ENCODE results near the gene RHD.
"Not testable (repeated sequence)": the region's sequence is repeated elsewhere in the genome, so short reads cannot be mapped to it uniquely, and the experiment has no call there.

Gene RHD

GRCh38 chr1:25257196-25257595, 15.1 kb upstream of the RHD start:
- peak; percentile 52 for DNase-seq (ENCODE audit: low spot score)

GRCh38 chr1:25259813-25260212, 12.5 kb upstream of the RHD start:
- not testable (repeated sequence) for DNase-seq (ENCODE audit: low spot score)

- DNase-seq (ENCODE audit: low spot score), result not testable (repeated sequence)
Measured at GRCh38 chr1:25260336-25260735, 12.0 kb upstream of the RHD start.

GRCh38 chr1:25266554-25267287, 5.6 kb upstream of the RHD start:
- DNase-seq (ENCODE audit: low spot score), result not testable (repeated sequence)

GRCh38 chr1:25267288-25268142, 4.8 kb upstream of the RHD start:
- DNase-seq (ENCODE audit: low spot score), result peak; percentile 36

- DNase-seq (ENCODE audit: low spot score), result not testable (repeated sequence)
Measured at GRCh38 chr1:25268143-25268760, 4.1 kb upstream of the RHD start.

- not testable (repeated sequence) for DNase-seq (ENCODE audit: low spot score)
Measured at GRCh38 chr1:25275648-25276047, 3.3 kb downstream of the RHD start.

- DNase-seq (ENCODE audit: low spot score), result not testable (repeated sequence)
Measured at GRCh38 chr1:25277295-25277694, 5.0 kb downstream of the RHD start.

GRCh38 chr1:25278358-25278757, 6.0 kb downstream of the RHD start:
- not testable (repeated sequence) for DNase-seq (ENCODE audit: low spot score)

GRCh38 chr1:25278790-25279189, 6.5 kb downstream of the RHD start:
- not testable (repeated sequence) for DNase-seq (ENCODE audit: low spot score)

GRCh38 chr1:25279693-25280111, 7.4 kb downstream of the RHD start:
- not testable (repeated sequence) for DNase-seq (ENCODE audit: low spot score)

- DNase-seq (ENCODE audit: low spot score), result not testable (repeated sequence)
Measured at GRCh38 chr1:25285862-25286261, 13.6 kb downstream of the RHD start.

- DNase-seq (ENCODE audit: low spot score), result not testable (repeated sequence)
Measured at GRCh38 chr1:25287164-25287563, 14.9 kb downstream of the RHD start.

- not testable (repeated sequence) for DNase-seq (ENCODE audit: low spot score)
Measured at GRCh38 chr1:25288573-25289101, 16.3 kb downstream of the RHD start.

- not testable (repeated sequence) for DNase-seq (ENCODE audit: low spot score)
Measured at GRCh38 chr1:25290043-25290442, 17.7 kb downstream of the RHD start.

GRCh38 chr1:25293426-25293825, 21.1 kb downstream of the RHD start:
- not testable (repeated sequence) for DNase-seq (ENCODE audit: low spot score)

GRCh38 chr1:25294889-25295826, 22.8 kb downstream of the RHD start:
- DNase-seq (ENCODE audit: low spot score), result not testable (repeated sequence)

GRCh38 chr1:25296501-25296900, 24.2 kb downstream of the RHD start:
- DNase-seq (ENCODE audit: low spot score), result not testable (repeated sequence)

- DNase-seq (ENCODE audit: low spot score), result not testable (repeated sequence)
Measured at GRCh38 chr1:25300729-25301128, 28.4 kb downstream of the RHD start.

- not testable (repeated sequence) for DNase-seq (ENCODE audit: low spot score)
Measured at GRCh38 chr1:25302330-25302729, 30.0 kb downstream of the RHD start.

GRCh38 chr1:25304936-25305335, 32.6 kb downstream of the RHD start:
- DNase-seq (ENCODE audit: low spot score), result not testable (repeated sequence)

Measured in GM03348 (cell line).